Heart right ventricle (tissue), 16 donors: ENCODE results near the gene P2RY8. TPM values are rescaled to one million over a fixed set of nuclear protein-coding genes. Genes with fewer than 3 reads are reported as not detected.

Experiments used
- ATAC-seq, 8 donors: fragments of 200-7000 bp; cut with Tn5 transposase; one replicate each; pipeline ENCODE4 v1.9.1; 2020; ENCODE audit warnings: mild to moderate bottlenecking in 8 of 8, moderate library complexity in 8 of 8, moderate number of reproducible peaks in 1 of 8
- DNase-seq, 2 donors: peaks; one replicate each; pipeline ENCODE4 v3.0.0-alpha.2; 2020
- H3K27ac ChIP-seq, 10 donors: fragments of 200-600 bp; sonication (generic) in 2 of 10; one replicate each; pipeline versions ENCODE4 v1.5.0 to v1.8.0; 2020 to 2022; ENCODE audit warnings: mild to moderate bottlenecking in 3 of 10
- H3K27me3 ChIP-seq, 7 donors: fragments of 200-600 bp; one replicate each; pipeline ENCODE4 v1.8.0; 2021 to 2022; ENCODE audit warnings: mild to moderate bottlenecking in 2 of 7
- H3K36me3 ChIP-seq, 9 donors: fragments of 200-600 bp; sonication (generic) in 1 of 9; one replicate each; pipeline versions ENCODE4 v1.5.0 to v1.8.0; 2020 to 2022; ENCODE audit warnings: mild to moderate bottlenecking in 2 of 9
- H3K4me1 ChIP-seq, 9 donors: fragments of 200-600 bp; sonication (generic) in 1 of 9; one replicate each; pipeline versions ENCODE4 v1.5.0 to v1.8.0; 2020 to 2022; ENCODE audit warnings: mild to moderate bottlenecking in 4 of 9
- H3K4me3 ChIP-seq, 10 donors: fragments of 200-600 bp; sonication (generic) in 2 of 10; one replicate each; pipeline versions ENCODE4 v1.5.0 to v1.8.0; 2020 to 2022; ENCODE audit warnings: mild to moderate bottlenecking in 7 of 10, moderate library complexity in 2 of 10
- H3K9me3 ChIP-seq, 11 donors: fragments of 200-600 bp in 10 of 11; sonication (generic) in 2 of 11; one replicate each; pipeline versions ENCODE4 v1.5.0 to v1.8.0; 2013 to 2022; ENCODE audit warnings: mild to moderate bottlenecking in 2 of 11, control low read depth in 1 of 11, moderate library complexity in 1 of 11
- WGBS, 2 donors: extraction: QIAGEN DNeasy Blood & Tissue Kit; methylation state at CpG; one replicate each; pipeline ENCODE4 v1.1.7; 2013; ENCODE audit warnings: inconsistent platforms in 1 of 2; 5-methylcytosine and 5-hydroxymethylcytosine counted together
- intact Hi-C, 10 donors: fragments of 100-400 bp; cut with DNase I; formaldehyde crosslinking; loops; one replicate each; pipeline versions ENCODE4 v1.11.1 to v1.14.2; 2022
- polyA plus RNA-seq, 2 donors: library from polyadenylated mRNA; stranded (reverse); fragments of 200-250 nt; gene quantifications; one replicate each; pipeline ENCODE4 v1.2.3, GENCODE V29; 2013
- total RNA-seq, 10 donors: library from RNA; stranded (reverse); fragmentation: NEBNext Ultra II Directional in 3 of 10; extraction: Animal tissue kit (Norgen Biotek cat#: 25700) in 3 of 10; gene quantifications; one replicate each; pipeline versions ENCODE4 v1.2.1 to v1.2.4, GENCODE V29; 2021 to 2023
- TF ChIP-seq, protein P1 (sequence below), 9 donors: fragments of 200-600 bp; sonication (generic) in 2 of 9; IDR thresholded peaks; one replicate each; pipeline versions ENCODE4 v1.5.0 to v1.8.0; 2021 to 2022; ENCODE audit warnings: antibody characterized with exemption in 9 of 9, mild to moderate bottlenecking in 5 of 9, moderate library complexity in 1 of 9
- donor health status: Arrhythmogenic right ventricular cardiomyopathy.
- donor health status: ischemic (EF 13 %, LVEDD 7.1; RV severe dilation, severe dysfunction).
- donor health status: healthy with polysubstance abuse.
- donor health status: DM: no; HTN: yes; CAD: no.
- donor health status: DM: no; HTN: no; CAD: no.
- donor health status: ischemic (EF 25% LVEDD 6.9; RV normal size, moderate dysfunction).
- donor health status: ischemic (EF 25% LVEDD 5.7; RV mildly dilated, moderate dysfunction).
- donor health status: healthy.
- donor health status: DM: yes; HTN: yes; CAD: no.
- donor health status: Ischemic cardiomyopathy.
- donor health status: ischemic (EF 35%, LVEDD 5.7; RV mildly dilated, moderate dysfunction).
- donor health status: nonischemic (EF 11% LVEDD 7.7; RV severe dilation, severe dysfunction).
- donor health status: DM: yes; HTN: yes; CAD: no.
- donor health status: PGD.
- donor health status: ischemic (EF 29% LVEDD 5.4; RV normal size, mild dysfunction).
- donor health status: nonischemic (EF 23%, LVEDD 6.1; RV moderate dilation, normal function).

Gene P2RY8
- total and polyA plus RNA-seq, 12 donors, result 1.0 to 6.7 (median 4.0) TPM

DNA sequence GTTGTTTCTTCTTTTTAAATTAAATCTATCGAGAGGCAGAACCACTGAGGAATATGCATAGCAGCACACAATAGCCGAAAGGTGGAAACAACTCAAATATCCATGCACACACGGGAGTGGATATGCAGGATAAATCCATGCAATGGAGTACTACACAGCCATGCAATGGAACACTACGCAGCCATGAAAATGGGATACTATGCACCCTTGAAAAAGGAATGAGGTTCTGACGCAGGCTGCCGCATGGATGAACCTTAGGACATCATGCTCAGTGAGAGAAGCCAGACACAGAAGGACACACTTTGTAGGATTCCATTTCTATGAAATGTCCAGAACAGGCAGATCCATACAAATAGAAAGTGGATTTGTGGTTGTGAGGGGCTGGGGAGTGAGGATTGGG is 18.4 kb upstream of the P2RY8 start:
- peak overlapping the region in 1 of 10 donors; percentile 86 for H3K27ac ChIP-seq

DNA sequence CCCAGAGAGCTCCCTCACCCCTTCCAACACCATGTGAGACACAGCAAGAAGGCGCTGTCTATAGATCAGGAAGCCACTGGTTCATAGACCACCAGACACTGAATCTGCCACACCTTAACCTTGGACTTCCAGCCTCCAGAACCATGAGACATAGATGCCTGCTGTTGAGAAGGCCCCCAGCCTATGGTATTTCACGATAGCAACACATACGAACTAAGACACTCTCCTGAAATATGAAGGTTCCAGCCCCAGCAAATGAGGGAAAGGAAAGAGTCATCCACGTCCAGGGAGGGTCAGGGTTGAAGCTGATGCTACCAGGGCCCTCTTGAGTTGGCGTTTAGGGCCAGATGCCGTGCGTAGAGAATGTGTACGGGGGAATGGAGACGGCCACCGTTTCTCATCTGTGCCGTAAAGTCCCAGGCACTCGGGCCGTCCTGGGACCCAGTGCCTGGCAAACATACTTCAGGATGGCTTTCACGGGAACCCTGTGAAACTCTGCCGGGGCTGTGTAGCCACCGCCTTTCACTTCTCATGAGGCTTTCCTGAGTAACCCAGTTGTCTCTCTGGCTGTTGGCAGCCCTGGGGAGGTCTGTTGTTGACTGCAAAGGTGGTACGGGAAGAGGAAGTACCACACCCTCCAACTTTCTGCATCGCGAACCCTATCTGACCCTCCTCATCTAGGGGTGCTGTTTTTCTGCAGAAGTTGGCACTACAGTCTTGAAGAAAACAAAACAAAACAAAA is 17.7 kb upstream of the P2RY8 start:
- Histone ChIP-seq H3K4me1 (peaks cover 0 to 18% (median 0%) of the 10 kb centered on the region in 9 donors), H3K27me3 (no peaks in the 10 kb centered on the region), H3K27ac (peak overlapping the region in 2 of 10 donors; percentile 64 to 86), H3K4me3 (no peak overlapping the region), H3K9me3 (peaks cover 0 to 12% (median 0%) of the 10 kb centered on the region in 11 donors), H3K36me3 (no peaks in the 10 kb centered on the region)
- WGBS, 2 donors, result 79 to 82% methylated on average over 19 of the region's 19 CpGs
- ATAC-seq (peak in 3 of 8 donors; percentile 11 to 27 (median 24)), DNase-seq (no peak)
- intact Hi-C loops, result no loop called here
- TF ChIP-seq, protein P1, sequence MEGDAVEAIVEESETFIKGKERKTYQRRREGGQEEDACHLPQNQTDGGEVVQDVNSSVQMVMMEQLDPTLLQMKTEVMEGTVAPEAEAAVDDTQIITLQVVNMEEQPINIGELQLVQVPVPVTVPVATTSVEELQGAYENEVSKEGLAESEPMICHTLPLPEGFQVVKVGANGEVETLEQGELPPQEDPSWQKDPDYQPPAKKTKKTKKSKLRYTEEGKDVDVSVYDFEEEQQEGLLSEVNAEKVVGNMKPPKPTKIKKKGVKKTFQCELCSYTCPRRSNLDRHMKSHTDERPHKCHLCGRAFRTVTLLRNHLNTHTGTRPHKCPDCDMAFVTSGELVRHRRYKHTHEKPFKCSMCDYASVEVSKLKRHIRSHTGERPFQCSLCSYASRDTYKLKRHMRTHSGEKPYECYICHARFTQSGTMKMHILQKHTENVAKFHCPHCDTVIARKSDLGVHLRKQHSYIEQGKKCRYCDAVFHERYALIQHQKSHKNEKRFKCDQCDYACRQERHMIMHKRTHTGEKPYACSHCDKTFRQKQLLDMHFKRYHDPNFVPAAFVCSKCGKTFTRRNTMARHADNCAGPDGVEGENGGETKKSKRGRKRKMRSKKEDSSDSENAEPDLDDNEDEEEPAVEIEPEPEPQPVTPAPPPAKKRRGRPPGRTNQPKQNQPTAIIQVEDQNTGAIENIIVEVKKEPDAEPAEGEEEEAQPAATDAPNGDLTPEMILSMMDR (IDR thresholded peaks at IDR 0.05), result no peak

More for the DNA sequence above, 18.4 kb upstream of the P2RY8 start:
- 88 to 89% methylated on average over 6 of the region's 6 CpGs for WGBS, 2 donors
- Histone ChIP-seq H3K4me1 (peaks cover 0 to 18% (median 0%) of the 10 kb centered on the region in 9 donors), H3K27me3 (no peaks in the 10 kb centered on the region), H3K36me3 (no peaks in the 10 kb centered on the region), H3K4me3 (no peak overlapping the region), H3K9me3 (peaks cover 0 to 12% (median 0%) of the 10 kb centered on the region in 11 donors)
- ATAC-seq (no peak), DNase-seq (no peak)
- intact Hi-C loops, result no loop called here
- TF ChIP-seq, protein P1 (IDR thresholded peaks at IDR 0.05), result no peak

DNA sequence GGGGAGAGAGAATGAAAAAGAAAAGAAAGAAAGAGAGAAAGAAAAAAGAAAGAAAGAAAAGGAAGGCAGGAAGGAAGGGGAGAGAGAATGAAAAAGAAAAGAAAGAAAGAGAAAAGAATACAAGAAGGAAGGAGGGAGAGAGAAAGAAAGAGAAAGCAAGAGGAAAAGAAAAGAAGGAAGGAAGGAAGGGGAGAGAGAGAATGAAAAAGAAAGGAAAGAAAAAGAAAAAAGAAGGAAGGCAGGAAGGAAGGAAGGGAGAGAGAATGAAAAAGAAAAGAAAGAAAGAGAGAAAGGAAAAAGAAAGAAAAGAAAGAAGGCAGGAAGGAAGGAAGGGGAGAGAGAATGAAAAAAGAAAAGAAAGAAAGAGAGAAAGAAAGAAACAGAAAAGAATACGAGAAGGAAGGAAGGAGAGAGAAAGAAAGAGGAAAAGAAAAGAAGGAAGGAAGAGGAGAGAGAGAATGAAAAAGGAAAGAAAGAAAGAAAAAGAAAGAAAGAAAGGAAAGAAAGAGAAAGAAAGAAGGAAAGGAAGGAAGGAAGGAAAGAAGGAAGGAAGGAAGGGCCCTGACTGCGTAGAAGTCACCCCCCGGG is 15.1 kb upstream of the P2RY8 start:
- Histone ChIP-seq H3K4me3 (no peak overlapping the region), H3K27me3 (no peaks in the 10 kb centered on the region), H3K4me1 (peaks cover 0 to 23% (median 5%) of the 10 kb centered on the region in 9 donors), H3K36me3 (no peaks in the 10 kb centered on the region), H3K9me3 (peaks cover 0 to 12% (median 0%) of the 10 kb centered on the region in 11 donors), H3K27ac (peak overlapping the region in 1 of 10 donors; percentile 20)
- no peak for DNase-seq
- WGBS, 2 donors, result 77 to 86% methylated on average over 3 of the region's 3 CpGs
- ATAC-seq, result no peak
- TF ChIP-seq, protein P1 (IDR thresholded peaks at IDR 0.05), result no peak
- intact Hi-C loops, result no loop called here

DNA sequence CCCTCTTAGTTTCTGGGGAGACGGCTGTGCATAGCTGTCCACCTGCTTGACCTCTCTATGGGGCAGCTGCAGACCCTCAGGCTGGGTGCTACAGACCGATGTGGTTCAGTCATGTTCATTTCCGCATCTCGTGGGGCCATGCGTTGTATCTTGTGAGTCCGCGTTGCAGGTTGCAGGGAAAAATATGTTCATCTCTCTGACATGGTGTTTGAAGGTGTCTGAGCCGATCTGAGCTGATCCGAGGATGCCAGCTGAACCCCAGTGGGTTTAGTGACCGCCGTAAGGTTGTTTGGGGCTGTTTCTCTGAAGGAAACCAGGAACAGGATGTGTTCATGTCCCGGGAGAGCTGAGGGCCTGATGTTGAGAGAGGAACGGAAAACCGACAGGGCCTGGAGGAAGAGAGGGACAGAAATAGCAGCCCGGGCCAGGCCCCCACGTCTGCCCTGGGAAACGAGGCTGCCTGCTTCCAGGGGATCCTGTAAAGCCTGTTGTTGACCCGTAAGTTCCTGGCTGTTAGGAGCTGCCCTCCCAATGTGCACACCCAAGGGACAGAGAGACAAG is 9.8 kb upstream of the P2RY8 start:
- DNase-seq (peak in 1 of 2 donors; percentile 68), ATAC-seq (peak in 7 of 8 donors; percentile 44 to 96 (median 85))
- intact Hi-C loops, result no loop called here
- Histone ChIP-seq H3K4me1 (peaks cover 0 to 17% (median 6%) of the 10 kb centered on the region in 9 donors), H3K36me3 (no peaks in the 10 kb centered on the region), H3K27me3 (no peaks in the 10 kb centered on the region), H3K4me3 (no peak overlapping the region), H3K9me3 (peaks cover 0 to 5% (median 0%) of the 10 kb centered on the region in 11 donors), H3K27ac (peak overlapping the region; percentile 44 to 87 (median 74))
- TF ChIP-seq, protein P1 (IDR thresholded peaks at IDR 0.05), result no peak
- WGBS, 2 donors, result 40 to 50% methylated on average over 18 of the region's 18 CpGs
